ENCODE results near the gene RCC2.

- TF ChIP-seq CTCF (IDR thresholded peaks at IDR 0.05) (no peak), POLR2A (IDR thresholded peaks at IDR 0.05) (no peak)
These were observed 77.8 kb downstream of the RCC2 start for GRCh38 chr1:17361687-17362086.

Data from uterus (tissue), 2 donors.